Measurements from ENCODE around the gene MAST2. TPM values are rescaled to one million over a fixed set of nuclear protein-coding genes. Genes with fewer than 3 reads are reported as not detected.

MAST2 gene
- total and polyA plus RNA-seq, 2 of the 4 experiments (the other 2 are of a cell fraction), result 14.2 to 41.0 TPM

DNA sequence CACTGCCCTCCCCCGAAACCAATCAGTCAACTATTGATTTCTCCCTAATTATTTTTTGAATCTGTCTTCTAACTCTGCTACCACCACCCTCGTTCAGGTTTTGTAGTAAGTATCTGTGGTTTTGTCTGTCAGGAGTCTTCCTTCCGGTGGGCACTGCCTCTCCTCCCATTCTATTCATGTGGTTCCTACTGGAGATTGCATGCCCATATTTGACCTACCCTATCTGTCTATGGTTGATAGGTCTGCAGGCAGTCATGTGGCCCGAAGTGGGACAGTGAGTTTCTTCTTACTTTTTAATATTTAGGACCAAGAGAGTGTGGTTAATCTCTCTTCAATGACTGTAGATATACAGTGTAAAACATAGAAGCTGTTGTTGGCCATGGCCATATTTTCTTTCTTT lies 17.8 kb upstream of the MAST2 start:
- no peaks in the 10 kb centered on the region for H3K79me1 ChIP-seq (ENCODE audit: low read depth in 1 of 2, low read length in 2 of 2)
- no peaks in the 10 kb centered on the region for H3K36me3 ChIP-seq (ENCODE audit: control insufficient read depth, insufficient read depth, low read length)
- H3K9me1 ChIP-seq (ENCODE audit: insufficient read depth, low read length), result no peaks in the 10 kb centered on the region
- WGBS, 2 experiments (ENCODE audit: extremely low coverage in 2 of 2, insufficient read length in 1 of 2), result no CpG with 5 or more reads among the region's 4 CpGs
- no peak overlapping the region for H4K5ac ChIP-seq (ENCODE audit: low read depth, low read length)
- TF ChIP-seq CHD1 (IDR thresholded peaks at IDR 0.05; ENCODE audit: low read depth, low read length), result no peak
- no peak for TF ChIP-seq SMC3 (IDR thresholded peaks at IDR 0.05; ENCODE audit: low read depth, low read length)
- TF ChIP-seq, protein P1, sequence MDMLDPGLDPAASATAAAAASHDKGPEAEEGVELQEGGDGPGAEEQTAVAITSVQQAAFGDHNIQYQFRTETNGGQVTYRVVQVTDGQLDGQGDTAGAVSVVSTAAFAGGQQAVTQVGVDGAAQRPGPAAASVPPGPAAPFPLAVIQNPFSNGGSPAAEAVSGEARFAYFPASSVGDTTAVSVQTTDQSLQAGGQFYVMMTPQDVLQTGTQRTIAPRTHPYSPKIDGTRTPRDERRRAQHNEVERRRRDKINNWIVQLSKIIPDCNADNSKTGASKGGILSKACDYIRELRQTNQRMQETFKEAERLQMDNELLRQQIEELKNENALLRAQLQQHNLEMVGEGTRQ (IDR thresholded peaks at IDR 0.05; ENCODE audit: low read depth, low read length), result no peak
- no peak for TF ChIP-seq POLR2A (IDR thresholded peaks at IDR 0.05; ENCODE audit: low read depth, low read length)
- TF ChIP-seq NFE2L2 (IDR thresholded peaks at IDR 0.05; ENCODE audit: low read depth, low read length), result no peak
- no peak for TF ChIP-seq RAD21 (IDR thresholded peaks at IDR 0.05; ENCODE audit: low read length)
- no peak for TF ChIP-seq RFX5 (IDR thresholded peaks at IDR 0.05; ENCODE audit: low read depth, low read length)
- TF ChIP-seq, protein P2, sequence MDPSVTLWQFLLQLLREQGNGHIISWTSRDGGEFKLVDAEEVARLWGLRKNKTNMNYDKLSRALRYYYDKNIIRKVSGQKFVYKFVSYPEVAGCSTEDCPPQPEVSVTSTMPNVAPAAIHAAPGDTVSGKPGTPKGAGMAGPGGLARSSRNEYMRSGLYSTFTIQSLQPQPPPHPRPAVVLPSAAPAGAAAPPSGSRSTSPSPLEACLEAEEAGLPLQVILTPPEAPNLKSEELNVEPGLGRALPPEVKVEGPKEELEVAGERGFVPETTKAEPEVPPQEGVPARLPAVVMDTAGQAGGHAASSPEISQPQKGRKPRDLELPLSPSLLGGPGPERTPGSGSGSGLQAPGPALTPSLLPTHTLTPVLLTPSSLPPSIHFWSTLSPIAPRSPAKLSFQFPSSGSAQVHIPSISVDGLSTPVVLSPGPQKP (IDR thresholded peaks at IDR 0.05; ENCODE audit: borderline replicate concordance, low read depth, low read length), result no peak
- TF ChIP-seq FOS (IDR thresholded peaks at IDR 0.05; ENCODE audit: low read depth, low read length), result no peak
- ChIA-PET CTCF (no interaction called here), POLR2A (ENCODE audit: unreplicated experiment) (no interaction called here)
- no peak overlapping the region for H2BK5ac ChIP-seq (ENCODE audit: low read depth, low read length, poor library complexity, severe bottlenecking)
- BruUV-seq (replicated peaks), result no TSS peak
- no peak overlapping the region for H3K4ac ChIP-seq (ENCODE audit: low read depth, low read length)
- H4K91ac ChIP-seq (ENCODE audit: insufficient read depth, low read depth, low read length), result no peak overlapping the region
- H3K4me2 ChIP-seq (ENCODE audit: low read depth, low read length), result no peak overlapping the region
- dilution Hi-C loops (cut with HindIII; ENCODE audit: low sequenced_read_pairs, unreplicated experiment) (no loop called here), intact Hi-C loops (cut with micrococcal nuclease) (no loop called here), in situ Hi-C loops (cut with MboI; ENCODE audit: low sequenced_read_pairs) (no loop called here)
- no peak overlapping the region for H2AK5ac ChIP-seq (ENCODE audit: low read depth, low read length)
- H3K18ac ChIP-seq (ENCODE audit: low read depth, low read length), result no peak overlapping the region
- no peak overlapping the region for H3K27ac ChIP-seq (ENCODE audit: insufficient read depth, low read length)
- H2BK20ac ChIP-seq (ENCODE audit: low read depth, low read length), result no peak overlapping the region
- H3K23ac ChIP-seq (ENCODE audit: low read depth, low read length), result no peak overlapping the region
- no peak overlapping the region for H2BK120ac ChIP-seq (ENCODE audit: low read depth, low read length)
- H4K8ac ChIP-seq (ENCODE audit: low read depth in 2 of 2, low read length in 2 of 2), result no peak overlapping the region
- H2AK9ac ChIP-seq (replicated peaks; ENCODE audit: low read depth, low read length, poor library complexity), result no peak overlapping the region
- no peak for DNase-seq
- no peak overlapping the region for H3K9ac ChIP-seq (ENCODE audit: low read depth, low read length)
- no peak overlapping the region for H3K56ac ChIP-seq (ENCODE audit: extremely low read depth, insufficient read depth, low read length)
- peaks cover 9% of the 10 kb centered on the region for H3K27me3 ChIP-seq (ENCODE audit: control insufficient read depth, insufficient read depth, low read length)
- H4K20me1 ChIP-seq (ENCODE audit: insufficient read depth, low read length), result no peaks in the 10 kb centered on the region
- H3K4me1 ChIP-seq (ENCODE audit: control insufficient read depth, insufficient read depth, low read length), result no peaks in the 10 kb centered on the region
- H3K14ac ChIP-seq (replicated peaks; ENCODE audit: low read depth, low read length), result no peak overlapping the region
- H3K9me3 ChIP-seq (ENCODE audit: control insufficient read depth, insufficient read depth, low read length), result no peaks in the 10 kb centered on the region
- no peak for ATAC-seq (ENCODE audit: low read depth)
- no peak overlapping the region for H3K4me3 ChIP-seq (ENCODE audit: insufficient read depth, low read depth, low read length)
- H2AFZ ChIP-seq (replicated peaks; ENCODE audit: low read length, poor library complexity), result no peak overlapping the region
- no peak overlapping the region for H2BK15ac ChIP-seq (ENCODE audit: low read depth, low read length)

Measured in IMR-90 (cell line).